GM23248 (cell line): Measurements from ENCODE around the gene ANKRD40. TPM values are rescaled to one million over a fixed set of nuclear protein-coding genes. Genes with fewer than 3 reads are reported as not detected.
"Not testable (repeated sequence)": the region's sequence is repeated elsewhere in the genome, so short reads cannot be mapped to it uniquely, and the experiment has no call there.

Source experiments
- DNase-seq: peaks from one replicate; pipeline ENCODE4 v3.0.0-alpha.2; 2015
- H2AFZ ChIP-seq: fragments of 200-600 bp; sonication (generic); 2 replicates; pipeline ENCODE4 v1.6.1; 2016; ENCODE audit warnings: antibody characterized with exemption
- H3F3A ChIP-seq: fragments of 200-600 bp; sonication (generic); 2 replicates; pipeline ENCODE4 v1.6.1; 2016; ENCODE audit warnings: mild to moderate bottlenecking, antibody characterized with exemption, mixed run types; ENCODE audit not compliant: insufficient read depth
- H3K27ac ChIP-seq: fragments of 200-600 bp; sonication (generic); 2 replicates; pipeline ENCODE4 v1.5.1; 2016; ENCODE audit warnings: mild to moderate bottlenecking
- H3K27me3 ChIP-seq: fragments of 200-600 bp; sonication (generic); replicated peaks from 2 replicates; pipeline ENCODE4 v1.6.1; 2016; ENCODE audit warnings: mild to moderate bottlenecking; ENCODE audit not compliant: insufficient read depth
- H3K36me3 ChIP-seq: fragments of 200-600 bp; sonication (generic); 2 replicates; pipeline ENCODE4 v1.6.1; 2016; ENCODE audit warnings: low read depth, mild to moderate bottlenecking
- H3K4me1 ChIP-seq: fragments of 200-600 bp; sonication (generic); 2 replicates; pipeline ENCODE4 v1.6.1; 2016; ENCODE audit warnings: mild to moderate bottlenecking; ENCODE audit not compliant: insufficient read depth
- H3K4me2 ChIP-seq: fragments of 200-600 bp; sonication (generic); one replicate; pipeline ENCODE4 v1.6.1; 2016; ENCODE audit warnings: mild to moderate bottlenecking; ENCODE audit not compliant: unreplicated experiment
- H3K4me3 ChIP-seq: fragments of 200-600 bp; sonication (generic); 2 replicates; pipeline ENCODE4 v1.5.1; 2016; ENCODE audit warnings: mild to moderate bottlenecking
- H3K79me2 ChIP-seq: fragments of 200-600 bp; sonication (generic); 2 replicates; pipeline ENCODE4 v1.6.1; 2016; ENCODE audit warnings: mild to moderate bottlenecking; ENCODE audit not compliant: insufficient read depth
- H3K9ac ChIP-seq: fragments of 200-600 bp; sonication (generic); 2 replicates; pipeline ENCODE4 v1.6.1; 2016; ENCODE audit warnings: mild to moderate bottlenecking
- H3K9me2 ChIP-seq: fragments of 200-600 bp; sonication (generic); 2 replicates; pipeline ENCODE4 v1.6.1; 2016; ENCODE audit warnings: mixed run types, mild to moderate bottlenecking, moderate library complexity; ENCODE audit not compliant: insufficient read depth
- H3K9me3 ChIP-seq: fragments of 200-600 bp; sonication (generic); one replicate; pipeline ENCODE4 v1.6.1; 2017; ENCODE audit warnings: low read depth
- H4K20me1 ChIP-seq: fragments of 200-600 bp; sonication (generic); 2 replicates; pipeline ENCODE4 v1.6.0; 2016; ENCODE audit not compliant: insufficient read depth
- EZH2 ChIP-seq: fragments of 200-600 bp; sonication (generic); IDR thresholded peaks from 2 replicates; pipeline ENCODE4 v1.6.1; 2018; ENCODE audit warnings: antibody characterized with exemption, mild to moderate bottlenecking; ENCODE audit not compliant: insufficient read depth, poor library complexity, severe bottlenecking
- EZH2phosphoT487 ChIP-seq: fragments of 200-600 bp; sonication (generic); IDR thresholded peaks from 2 replicates; pipeline ENCODE4 v1.6.1; 2018; ENCODE audit warnings: antibody characterized with exemption, moderate library complexity, mild to moderate bottlenecking, low read depth; ENCODE audit not compliant: insufficient read depth
- WGBS, 2 experiments: methylation state at CpG; one replicate each; pipeline ENCODE4 v1.1.6; 2015 to 2017; ENCODE audit warnings: low lambda C conversion rate in 2 of 2, low coverage in 1 of 2; ENCODE audit errors: missing lambda C conversion rate in 2 of 2; 5-methylcytosine and 5-hydroxymethylcytosine counted together
- in situ Hi-C: fragments of 300-500 bp; cut with MboI; formaldehyde crosslinking; loops from 2 replicates; pipeline ENCODE4 v1.15.0; 2020
- polyA plus RNA-seq: library from polyadenylated mRNA; unstranded; fragments of >200 nt; fragmentation: Nextera tagmentation; extraction: Ambion mirVana; gene quantifications from 2 replicates; pipeline ENCODE4 v1.2.1, GENCODE V29; 2016
- total RNA-seq: library from RNA; depleted of rRNA; stranded (reverse); fragments of >200 nt; shearing (Covaris generic); gene quantifications from 2 replicates; pipeline ENCODE4 v1.2.3, GENCODE V29; 2014

ANKRD40 gene
- total and polyA plus RNA-seq, 2 experiments from 2014 or later: 20.2 to 36.5 TPM

GRCh38 chr17:50682938-50683337 is 24.8 kb downstream of the ANKRD40 start:
- no peaks in the 10 kb centered on the region for H3K36me3 ChIP-seq
- H3K27me3 ChIP-seq: no peaks in the 10 kb centered on the region
- H3K9me2 ChIP-seq: no peaks in the 10 kb centered on the region
- H3F3A ChIP-seq: peaks cover 24% of the 10 kb centered on the region
- H2AFZ ChIP-seq: no peak overlapping the region
- DNase-seq: no peak
- no peaks in the 10 kb centered on the region for H3K9me3 ChIP-seq
- TF ChIP-seq EZH2 (no peak), EZH2phosphoT487 (no peak)
- peaks cover 25% of the 10 kb centered on the region for H3K4me1 ChIP-seq
- H3K79me2 ChIP-seq: no peaks in the 10 kb centered on the region
- no peak overlapping the region for H3K4me3 ChIP-seq
- no peaks in the 10 kb centered on the region for H4K20me1 ChIP-seq
- no peak overlapping the region for H3K9ac ChIP-seq
- in situ Hi-C loops: no loop called here
- 90 to 99% methylated on average over 3 of the region's 3 CpGs for WGBS, 2 experiments
- H3K4me2 ChIP-seq: no peak overlapping the region
- H3K27ac ChIP-seq: no peak overlapping the region

GRCh38 chr17:50682441-50682840 is 25.3 kb downstream of the ANKRD40 start:
- no peak for DNase-seq
- no peaks in the 10 kb centered on the region for H3K9me2 ChIP-seq
- no peak overlapping the region for H3K4me2 ChIP-seq
- no peaks in the 10 kb centered on the region for H4K20me1 ChIP-seq
- no peak overlapping the region for H2AFZ ChIP-seq
- H3K27ac ChIP-seq: no peak overlapping the region
- H3F3A ChIP-seq: peaks cover 22% of the 10 kb centered on the region
- H3K9me3 ChIP-seq: no peaks in the 10 kb centered on the region
- H3K27me3 ChIP-seq: no peaks in the 10 kb centered on the region
- WGBS, 2 experiments: 81 to 88% methylated on average over 3 of the region's 3 CpGs
- H3K79me2 ChIP-seq: no peaks in the 10 kb centered on the region
- no peak overlapping the region for H3K9ac ChIP-seq
- no peak for TF ChIP-seq EZH2
- TF ChIP-seq EZH2phosphoT487: no peak
- in situ Hi-C loops: no loop called here
- H3K36me3 ChIP-seq: no peaks in the 10 kb centered on the region
- no peak overlapping the region for H3K4me3 ChIP-seq
- peaks cover 23% of the 10 kb centered on the region for H3K4me1 ChIP-seq

- H3F3A ChIP-seq: peaks cover 14% of the 10 kb centered on the region
- in situ Hi-C loops: no loop called here
- peak; percentile 89 for DNase-seq
- H3K9me2 ChIP-seq: no peaks in the 10 kb centered on the region
- H3K4me3 ChIP-seq: no peak overlapping the region
- H3K27me3 ChIP-seq: no peaks in the 10 kb centered on the region
- TF ChIP-seq EZH2phosphoT487 (no peak), EZH2 (no peak)
- WGBS, 2 experiments: 44 to 47% methylated on average over 26 to 27 of the region's 27 CpGs
- peak overlapping the region; percentile 81 for H2AFZ ChIP-seq
- H3K9me3 ChIP-seq: no peaks in the 10 kb centered on the region
- H3K36me3 ChIP-seq: no peaks in the 10 kb centered on the region
- H3K9ac ChIP-seq: no peak overlapping the region
- H3K27ac ChIP-seq: no peak overlapping the region
- H3K4me2 ChIP-seq: peak overlapping the region; percentile 40
- H3K4me1 ChIP-seq: peaks cover 14% of the 10 kb centered on the region
- no peaks in the 10 kb centered on the region for H3K79me2 ChIP-seq
- no peaks in the 10 kb centered on the region for H4K20me1 ChIP-seq
These were observed 26.2 kb downstream of the ANKRD40 start for GRCh38 chr17:50681263-50682200.

GRCh38 chr17:50680543-50681262 is 27.0 kb downstream of the ANKRD40 start:
- H3K79me2 ChIP-seq, H3K36me3 ChIP-seq, H3K27ac ChIP-seq, DNase-seq, H3K27me3 ChIP-seq, H3K4me3 ChIP-seq, in situ Hi-C loops, H3K9me2 ChIP-seq, H3K9me3 ChIP-seq, H3K9ac ChIP-seq, H3K4me1 ChIP-seq, H3F3A ChIP-seq, H4K20me1 ChIP-seq: not testable (repeated sequence)
- WGBS, 2 experiments: 67 to 68% methylated on average over 12 of the region's 12 CpGs
- peak overlapping the region; percentile 81 for H2AFZ ChIP-seq
- peak overlapping the region; percentile 40 for H3K4me2 ChIP-seq
